Vagina (tissue), 2 donors: ENCODE results near the gene NOM1. TPM values are rescaled to one million over a fixed set of nuclear protein-coding genes. Genes with fewer than 3 reads are reported as not detected.

ENCODE experiments used
- DNase-seq, 2 donors: peaks; one replicate each; pipeline ENCODE4 v3.0.0-alpha.2; 2017; ENCODE audit errors: extremely low spot score in 2 of 2
- H3K27ac ChIP-seq: fragments of 200-600 bp; sonication (generic); one replicate; pipeline ENCODE4 v1.5.1; 2019
- H3K27me3 ChIP-seq: fragments of 200-600 bp; sonication (generic); one replicate; pipeline ENCODE4 v1.5.1; 2019
- H3K36me3 ChIP-seq, 2 donors: fragments of 200-600 bp; sonication (generic); one replicate each; pipeline ENCODE4 v1.5.1; 2017 to 2019
- H3K4me1 ChIP-seq: fragments of 200-600 bp; sonication (generic); one replicate; pipeline ENCODE4 v1.5.1; 2019
- H3K4me3 ChIP-seq, 2 donors: fragments of 200-600 bp; sonication (generic); 1 replicate in 1 of 2; 2 replicates in 1 of 2; pipeline ENCODE4 v1.5.1; 2016 to 2019
- H3K9me3 ChIP-seq: fragments of 200-600 bp; sonication (generic); one replicate; pipeline ENCODE4 v1.5.1; 2019
- POLR2A ChIP-seq, 2 donors: fragments of 450-650 bp; IDR thresholded peaks; one replicate each; pipeline ENCODE4 v1.6.1; 2017; ENCODE audit warnings: antibody characterized with exemption in 2 of 2, mild to moderate bottlenecking in 2 of 2, moderate library complexity in 2 of 2
- POLR2AphosphoS5 ChIP-seq, 2 donors: sonication (generic); formaldehyde crosslinking; IDR thresholded peaks; one replicate each; pipeline ENCODE4 v1.9.0; 2017; ENCODE audit warnings: antibody characterized with exemption in 2 of 2, mild to moderate bottlenecking in 2 of 2, low read depth in 1 of 2; ENCODE audit not compliant: insufficient read depth in 1 of 2
- intact Hi-C: fragments of 100-400 bp; cut with DNase I; formaldehyde crosslinking; loops from one replicate; pipeline ENCODE4 v1.15.1; 2023
- total RNA-seq: library from RNA; depleted of rRNA; stranded (reverse); fragments of >200 nt; gene quantifications from one replicate; pipeline ENCODE4 v1.2.3, GENCODE V29; 2016
- TF ChIP-seq, protein P1 (sequence below), 3 experiments: fragments of 450-650 bp in 2 of 3; fragments of 200-600 bp in 1 of 3; sonication (generic) in 1 of 3; IDR thresholded peaks; one replicate each; pipeline ENCODE4 v1.5.1; 2017 to 2019; ENCODE audit warnings: antibody characterized with exemption in 3 of 3, mild to moderate bottlenecking in 2 of 3, moderate library complexity in 2 of 3

NOM1 gene
- total RNA-seq, 1 donor from 2014 or later = 28.5 TPM

DNA sequence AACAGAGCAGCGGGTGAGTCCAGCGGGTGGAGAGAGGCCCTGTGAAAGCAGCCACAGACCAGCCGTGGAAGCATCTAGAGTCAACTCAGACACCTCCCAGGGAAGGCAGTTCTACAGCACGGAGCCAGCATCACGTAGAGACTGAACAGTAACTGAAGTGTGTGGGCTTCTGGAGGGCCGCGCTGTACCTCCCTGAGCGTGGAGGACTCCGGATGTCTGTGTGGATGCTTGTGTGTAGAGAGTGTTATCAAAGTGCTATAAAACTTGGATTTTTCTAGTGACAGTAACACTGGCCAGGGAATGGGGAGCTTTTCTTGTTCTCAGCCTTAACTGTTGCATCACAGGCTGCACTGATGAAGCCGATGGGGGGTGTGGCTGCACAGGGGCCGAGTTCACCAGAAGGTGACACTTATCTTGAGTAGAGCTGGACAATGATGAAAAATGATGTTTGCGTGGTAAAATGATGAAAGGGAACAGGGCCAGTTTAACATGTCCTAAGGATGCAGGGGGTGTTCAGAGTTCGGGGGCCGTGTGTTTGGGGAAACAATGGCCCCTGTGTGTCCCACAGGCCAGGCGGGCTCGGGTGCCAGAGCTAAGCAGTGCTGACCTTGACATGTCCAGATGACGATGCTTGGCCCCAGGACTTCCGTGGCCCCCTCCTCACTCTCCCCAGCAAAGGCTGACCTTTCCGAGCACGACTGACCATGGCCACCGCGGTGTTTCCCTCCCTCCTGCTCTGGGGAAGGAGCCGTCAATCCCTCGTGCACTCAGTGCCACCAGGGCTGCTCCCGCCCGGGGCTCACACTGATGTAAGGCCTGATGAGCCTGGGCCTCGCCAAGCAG, 39.1 kb downstream of the NOM1 start:
- TF ChIP-seq POLR2A (IDR thresholded peaks at IDR 0.05) (no peak), POLR2AphosphoS5 (IDR thresholded peaks at IDR 0.05; ENCODE audit: insufficient read depth in 1 of 2, low read depth in 1 of 2) (no peak)
- TF ChIP-seq, protein P1, sequence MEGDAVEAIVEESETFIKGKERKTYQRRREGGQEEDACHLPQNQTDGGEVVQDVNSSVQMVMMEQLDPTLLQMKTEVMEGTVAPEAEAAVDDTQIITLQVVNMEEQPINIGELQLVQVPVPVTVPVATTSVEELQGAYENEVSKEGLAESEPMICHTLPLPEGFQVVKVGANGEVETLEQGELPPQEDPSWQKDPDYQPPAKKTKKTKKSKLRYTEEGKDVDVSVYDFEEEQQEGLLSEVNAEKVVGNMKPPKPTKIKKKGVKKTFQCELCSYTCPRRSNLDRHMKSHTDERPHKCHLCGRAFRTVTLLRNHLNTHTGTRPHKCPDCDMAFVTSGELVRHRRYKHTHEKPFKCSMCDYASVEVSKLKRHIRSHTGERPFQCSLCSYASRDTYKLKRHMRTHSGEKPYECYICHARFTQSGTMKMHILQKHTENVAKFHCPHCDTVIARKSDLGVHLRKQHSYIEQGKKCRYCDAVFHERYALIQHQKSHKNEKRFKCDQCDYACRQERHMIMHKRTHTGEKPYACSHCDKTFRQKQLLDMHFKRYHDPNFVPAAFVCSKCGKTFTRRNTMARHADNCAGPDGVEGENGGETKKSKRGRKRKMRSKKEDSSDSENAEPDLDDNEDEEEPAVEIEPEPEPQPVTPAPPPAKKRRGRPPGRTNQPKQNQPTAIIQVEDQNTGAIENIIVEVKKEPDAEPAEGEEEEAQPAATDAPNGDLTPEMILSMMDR (IDR thresholded peaks at IDR 0.05) = no peak
- peak in 1 of 2 donors; percentile 64 for DNase-seq
- no peaks in the 10 kb centered on the region for H3K9me3 ChIP-seq
- H3K27me3 ChIP-seq = no peaks in the 10 kb centered on the region
- H3K4me3 ChIP-seq = no peak overlapping the region
- intact Hi-C loops = no loop called here
- no peak overlapping the region for H3K27ac ChIP-seq
- peaks cover 5% of the 10 kb centered on the region for H3K4me1 ChIP-seq
- H3K36me3 ChIP-seq = no peaks in the 10 kb centered on the region

DNA sequence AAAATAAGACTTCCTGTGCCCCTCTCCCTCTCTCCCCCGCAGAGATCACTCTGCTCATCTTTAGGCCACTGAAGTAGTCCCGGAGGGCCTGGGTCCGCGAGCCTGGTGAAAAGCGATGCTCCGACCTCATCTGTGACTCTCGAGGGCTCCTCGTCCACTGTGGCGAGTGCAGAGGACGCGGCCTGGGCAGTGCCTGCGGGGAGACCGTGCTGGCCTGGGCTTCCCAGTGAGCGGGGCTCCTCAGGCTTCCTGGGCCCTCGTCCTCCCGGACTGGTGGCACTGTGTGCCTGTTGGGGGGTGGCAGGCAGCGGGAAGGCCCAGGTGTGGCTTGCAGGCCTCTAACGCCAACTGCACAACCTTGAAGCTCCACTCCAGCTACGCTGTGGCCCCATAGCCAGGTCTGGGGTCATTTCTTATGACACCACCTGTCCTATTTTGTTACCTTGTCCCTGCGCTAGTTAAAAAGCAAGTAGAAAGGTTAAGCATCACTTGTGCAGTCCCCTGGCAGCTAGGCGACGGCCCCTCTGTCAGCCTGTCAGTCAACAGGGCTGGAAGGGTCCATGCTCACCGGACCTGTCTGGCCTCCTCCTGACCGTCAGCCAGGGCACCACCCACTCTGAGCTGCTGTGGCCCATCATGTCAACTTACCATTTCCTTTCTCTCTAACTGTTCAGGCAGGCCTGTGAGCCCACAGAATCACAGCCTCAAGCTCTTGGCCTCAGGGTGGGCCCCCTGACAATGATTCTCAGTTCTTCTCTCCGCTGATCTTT, 40.4 kb downstream of the NOM1 start:
- Histone ChIP-seq H3K27ac (no peak overlapping the region), H3K36me3 (no peaks in the 10 kb centered on the region), H3K9me3 (no peaks in the 10 kb centered on the region), H3K4me1 (peaks cover 2% of the 10 kb centered on the region), H3K4me3 (no peak overlapping the region), H3K27me3 (no peaks in the 10 kb centered on the region)
- peak in 1 of 2 donors; percentile 89 for DNase-seq
- intact Hi-C loops = no loop called here
- TF ChIP-seq, protein P1 (IDR thresholded peaks at IDR 0.05) = no peak
- TF ChIP-seq POLR2A (IDR thresholded peaks at IDR 0.05) (no peak), POLR2AphosphoS5 (IDR thresholded peaks at IDR 0.05; ENCODE audit: insufficient read depth in 1 of 2, low read depth in 1 of 2) (no peak)

DNA sequence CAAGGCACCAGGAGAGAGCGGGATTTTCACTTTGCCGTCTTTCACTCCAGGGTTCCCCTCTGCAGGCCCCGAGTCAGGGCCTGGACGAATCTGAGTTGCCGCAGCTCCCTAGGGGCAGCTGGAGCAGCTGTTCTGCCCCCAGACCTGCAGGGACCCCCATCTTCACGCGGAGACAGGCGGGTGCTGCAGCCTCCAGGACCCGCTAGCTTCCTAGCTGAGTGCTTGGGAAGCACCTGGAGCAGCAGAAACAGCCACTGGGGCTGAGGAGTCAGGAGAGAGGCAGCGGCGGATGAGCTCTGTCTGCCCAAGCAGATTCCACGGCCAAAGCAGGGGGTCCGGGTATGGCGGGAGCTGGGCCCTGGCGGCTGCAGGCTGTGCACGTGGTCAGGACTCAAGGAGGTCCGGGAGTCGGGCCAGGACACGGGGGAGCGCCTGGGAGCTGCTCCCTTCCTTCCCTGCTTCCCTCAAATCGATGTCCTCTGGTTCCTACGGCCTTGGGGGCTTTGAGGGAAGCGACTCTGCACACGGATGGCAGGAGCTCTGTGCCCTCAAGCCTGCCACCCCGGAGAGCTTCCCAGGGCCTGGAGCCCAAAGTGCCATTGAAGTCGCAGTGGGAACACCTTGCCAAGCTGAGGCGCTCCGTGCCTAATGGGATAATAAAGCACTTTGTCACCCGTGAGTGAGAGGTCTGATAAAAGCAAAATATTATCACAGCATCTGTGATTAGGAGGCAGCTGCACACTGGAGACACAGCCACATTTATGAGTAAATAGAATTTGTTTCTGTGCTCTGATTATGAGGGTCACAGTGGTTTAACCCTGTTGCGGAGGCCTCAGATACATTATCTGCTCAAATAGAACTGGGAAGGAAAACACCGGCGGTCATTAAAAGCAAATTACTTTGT, 43.8 kb downstream of the NOM1 start:
- no peak for TF ChIP-seq POLR2A (IDR thresholded peaks at IDR 0.05)
- no peak for TF ChIP-seq POLR2AphosphoS5 (IDR thresholded peaks at IDR 0.05; ENCODE audit: insufficient read depth in 1 of 2, low read depth in 1 of 2)
- TF ChIP-seq, protein P1 (IDR thresholded peaks at IDR 0.05) = no peak
- peak in 1 of 2 donors; percentile 84 for DNase-seq
- Histone ChIP-seq H3K27me3 (no peaks in the 10 kb centered on the region), H3K4me1 (no peaks in the 10 kb centered on the region), H3K27ac (no peak overlapping the region), H3K36me3 (no peaks in the 10 kb centered on the region), H3K4me3 (no peak overlapping the region), H3K9me3 (no peaks in the 10 kb centered on the region)
- intact Hi-C loops = no loop called here

DNA sequence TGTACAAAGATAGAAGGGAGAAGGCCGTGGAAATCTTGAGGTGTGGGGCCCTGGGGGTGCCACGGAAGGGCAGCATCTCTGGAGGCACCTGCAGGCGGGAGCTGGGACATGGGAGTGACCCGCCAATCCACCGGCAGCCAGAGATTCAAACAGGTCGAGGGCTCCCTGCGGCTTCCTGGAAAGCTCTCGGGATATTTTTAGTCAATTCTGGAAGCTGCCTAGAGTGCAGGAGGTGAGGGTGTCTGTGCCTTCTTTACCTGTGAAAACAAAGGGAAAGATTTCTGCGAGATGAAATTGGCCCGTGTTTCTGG, 44.4 kb downstream of the NOM1 start:
- TF ChIP-seq POLR2AphosphoS5 (IDR thresholded peaks at IDR 0.05; ENCODE audit: insufficient read depth in 1 of 2, low read depth in 1 of 2) (no peak), POLR2A (IDR thresholded peaks at IDR 0.05) (no peak)
- TF ChIP-seq, protein P1 (IDR thresholded peaks at IDR 0.05) = no peak
- peak in 1 of 2 donors; percentile 90 for DNase-seq
- intact Hi-C loops = no loop called here
- Histone ChIP-seq H3K36me3 (no peaks in the 10 kb centered on the region), H3K27ac (no peak overlapping the region), H3K9me3 (no peaks in the 10 kb centered on the region), H3K27me3 (no peaks in the 10 kb centered on the region), H3K4me3 (no peak overlapping the region), H3K4me1 (no peaks in the 10 kb centered on the region)
